ENCODE measurements around the gene CHST7.

The CHST7 gene

DNA sequence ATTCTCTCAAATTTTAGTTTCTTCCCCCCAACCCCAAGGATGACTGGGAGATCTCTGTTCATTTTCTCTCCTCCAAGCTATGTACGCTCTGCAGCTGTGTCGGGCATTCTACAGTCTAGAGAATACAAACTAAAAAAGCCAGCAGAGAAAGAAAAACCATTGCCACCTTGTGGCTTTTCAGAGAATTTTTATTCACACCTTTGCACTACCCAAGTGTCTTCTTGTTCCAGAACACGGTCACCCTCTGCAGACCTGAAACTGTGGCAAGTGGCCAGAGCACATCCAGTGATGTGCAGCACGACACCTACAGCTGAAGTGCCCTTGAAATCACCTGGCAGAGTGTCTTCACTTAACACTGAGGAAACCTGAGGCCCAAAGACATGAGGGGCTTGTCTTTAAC, 68.6 kb downstream of the CHST7 start:
- DNase-seq (ENCODE audit: insufficient read length, low spot score) = no peak
- FAIRE-seq = no peak
- no peak for TF ChIP-seq CTCF (IDR thresholded peaks at IDR 0.05; ENCODE audit: insufficient read depth, missing control alignments)

DNA sequence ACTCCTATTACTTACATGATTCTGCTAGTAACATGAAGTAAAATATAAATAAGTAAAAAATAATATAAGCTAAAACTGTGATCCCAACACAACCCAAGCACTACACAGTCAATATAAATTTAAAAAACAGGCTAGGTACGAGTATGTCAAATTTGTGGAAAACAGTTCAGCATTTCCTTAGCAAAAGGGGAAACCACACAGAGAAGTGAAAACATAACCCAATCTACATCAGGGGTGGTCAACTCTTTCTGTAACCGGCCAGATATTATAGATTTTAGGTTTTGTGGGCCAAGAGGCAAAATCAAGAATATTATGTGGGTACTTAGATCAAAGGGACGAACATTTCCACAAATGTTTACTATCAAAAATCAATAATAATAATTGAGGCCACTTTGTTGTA, 70.1 kb downstream of the CHST7 start:
- no peak for FAIRE-seq
- DNase-seq (ENCODE audit: insufficient read length, low spot score) = no peak
- TF ChIP-seq CTCF (IDR thresholded peaks at IDR 0.05; ENCODE audit: insufficient read depth, missing control alignments) = no peak

DNA sequence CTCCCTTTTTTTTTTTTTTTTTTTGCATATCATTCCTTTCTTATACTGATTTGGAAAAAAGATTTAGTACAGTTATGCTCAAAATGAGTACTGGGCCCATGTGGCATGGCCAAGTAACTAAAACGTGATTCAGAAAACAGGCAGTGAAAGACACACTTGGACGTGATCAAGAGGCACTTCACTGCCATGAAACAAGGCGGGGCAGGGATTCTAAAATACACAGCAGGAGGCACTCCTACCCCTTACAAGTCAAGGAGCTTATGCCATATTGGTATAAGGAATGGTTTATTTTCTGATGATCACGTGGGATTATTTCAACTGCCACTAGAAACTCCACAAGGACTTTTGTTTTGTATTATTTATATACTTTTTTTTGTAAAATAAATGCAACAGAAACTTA, 72.0 kb downstream of the CHST7 start:
- DNase-seq (ENCODE audit: insufficient read length, low spot score) (no peak), FAIRE-seq (no peak)
- TF ChIP-seq CTCF (IDR thresholded peaks at IDR 0.05; ENCODE audit: insufficient read depth, missing control alignments) = no peak

GRCh38 chrX:46647251-46647650, 73.7 kb downstream of the CHST7 start:
- no peak for TF ChIP-seq CTCF (IDR thresholded peaks at IDR 0.05; ENCODE audit: insufficient read depth, missing control alignments)
- DNase-seq (ENCODE audit: insufficient read length, low spot score) (no peak), FAIRE-seq (no peak)
